Vagina (tissue), 2 donors: ENCODE results near the gene ATP8B3.

Experiments
- POLR2A ChIP-seq, 2 donors: fragments of 450-650 bp; IDR thresholded peaks; one replicate each; pipeline ENCODE4 v1.6.1; 2017; ENCODE audit warnings: antibody characterized with exemption in 2 of 2, mild to moderate bottlenecking in 2 of 2, moderate library complexity in 2 of 2
- POLR2AphosphoS5 ChIP-seq, 2 donors: sonication (generic); formaldehyde crosslinking; IDR thresholded peaks; one replicate each; pipeline ENCODE4 v1.9.0; 2017; ENCODE audit warnings: antibody characterized with exemption in 2 of 2, mild to moderate bottlenecking in 2 of 2, low read depth in 1 of 2; ENCODE audit not compliant: insufficient read depth in 1 of 2
- TF ChIP-seq, protein P1 (sequence below), 3 experiments: fragments of 450-650 bp in 2 of 3; fragments of 200-600 bp in 1 of 3; sonication (generic) in 1 of 3; IDR thresholded peaks; one replicate each; pipeline ENCODE4 v1.5.1; 2017 to 2019; ENCODE audit warnings: antibody characterized with exemption in 3 of 3, mild to moderate bottlenecking in 2 of 3, moderate library complexity in 2 of 3

DNA sequence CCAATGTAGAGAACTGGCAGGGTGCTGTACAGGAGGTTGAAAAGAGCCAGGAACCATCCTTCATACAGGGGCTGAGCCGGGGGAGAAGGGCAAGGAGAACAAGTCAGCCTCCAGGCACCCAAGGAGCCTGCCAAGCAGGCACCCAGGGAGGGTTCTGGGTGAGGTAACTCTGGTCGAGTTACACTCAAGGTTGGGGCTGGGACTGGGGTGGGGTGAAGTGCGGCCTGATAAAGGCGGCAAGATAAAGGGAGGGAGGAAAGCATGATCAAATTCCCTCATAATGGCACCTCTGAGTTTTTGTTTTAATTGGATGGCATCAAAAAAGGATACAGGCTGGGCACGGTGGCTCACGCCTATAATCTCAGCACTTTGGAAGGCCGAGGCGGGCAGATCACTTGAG lies 25.0 kb downstream of the ATP8B3 start:
- TF ChIP-seq POLR2A (IDR thresholded peaks at IDR 0.05) (no peak), POLR2AphosphoS5 (IDR thresholded peaks at IDR 0.05; ENCODE audit: insufficient read depth in 1 of 2, low read depth in 1 of 2) (no peak)
- TF ChIP-seq, protein P1, sequence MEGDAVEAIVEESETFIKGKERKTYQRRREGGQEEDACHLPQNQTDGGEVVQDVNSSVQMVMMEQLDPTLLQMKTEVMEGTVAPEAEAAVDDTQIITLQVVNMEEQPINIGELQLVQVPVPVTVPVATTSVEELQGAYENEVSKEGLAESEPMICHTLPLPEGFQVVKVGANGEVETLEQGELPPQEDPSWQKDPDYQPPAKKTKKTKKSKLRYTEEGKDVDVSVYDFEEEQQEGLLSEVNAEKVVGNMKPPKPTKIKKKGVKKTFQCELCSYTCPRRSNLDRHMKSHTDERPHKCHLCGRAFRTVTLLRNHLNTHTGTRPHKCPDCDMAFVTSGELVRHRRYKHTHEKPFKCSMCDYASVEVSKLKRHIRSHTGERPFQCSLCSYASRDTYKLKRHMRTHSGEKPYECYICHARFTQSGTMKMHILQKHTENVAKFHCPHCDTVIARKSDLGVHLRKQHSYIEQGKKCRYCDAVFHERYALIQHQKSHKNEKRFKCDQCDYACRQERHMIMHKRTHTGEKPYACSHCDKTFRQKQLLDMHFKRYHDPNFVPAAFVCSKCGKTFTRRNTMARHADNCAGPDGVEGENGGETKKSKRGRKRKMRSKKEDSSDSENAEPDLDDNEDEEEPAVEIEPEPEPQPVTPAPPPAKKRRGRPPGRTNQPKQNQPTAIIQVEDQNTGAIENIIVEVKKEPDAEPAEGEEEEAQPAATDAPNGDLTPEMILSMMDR (IDR thresholded peaks at IDR 0.05): no peak
